Epithelial cell of esophagus (primary cell): ENCODE data around the gene MOB3B.
A peak's percentile ranks its signal among the peaks of the same experiment; 100 is the strongest.

Source experiments
- DNase-seq: peaks from one replicate; pipeline ENCODE4 v3.0.0; 2010; ENCODE audit warnings: low read depth
- H3K4me3 ChIP-seq: 2 replicates; pipeline ENCODE4 v1.5.1; 2011; ENCODE audit warnings: mild to moderate bottlenecking, low read length, control low read depth
- TF ChIP-seq, protein P1 (sequence below): IDR thresholded peaks from 2 replicates; pipeline ENCODE4 v1.5.1; 2011; ENCODE audit warnings: low read depth, mild to moderate bottlenecking, low read length, control low read depth, inconsistent platforms; ENCODE audit not compliant: insufficient read depth; ENCODE audit errors: missing control alignments

MOB3B gene

GRCh38 chr9:27528886-27529315, 713 bp downstream of the MOB3B start:
- TF ChIP-seq, protein P1, sequence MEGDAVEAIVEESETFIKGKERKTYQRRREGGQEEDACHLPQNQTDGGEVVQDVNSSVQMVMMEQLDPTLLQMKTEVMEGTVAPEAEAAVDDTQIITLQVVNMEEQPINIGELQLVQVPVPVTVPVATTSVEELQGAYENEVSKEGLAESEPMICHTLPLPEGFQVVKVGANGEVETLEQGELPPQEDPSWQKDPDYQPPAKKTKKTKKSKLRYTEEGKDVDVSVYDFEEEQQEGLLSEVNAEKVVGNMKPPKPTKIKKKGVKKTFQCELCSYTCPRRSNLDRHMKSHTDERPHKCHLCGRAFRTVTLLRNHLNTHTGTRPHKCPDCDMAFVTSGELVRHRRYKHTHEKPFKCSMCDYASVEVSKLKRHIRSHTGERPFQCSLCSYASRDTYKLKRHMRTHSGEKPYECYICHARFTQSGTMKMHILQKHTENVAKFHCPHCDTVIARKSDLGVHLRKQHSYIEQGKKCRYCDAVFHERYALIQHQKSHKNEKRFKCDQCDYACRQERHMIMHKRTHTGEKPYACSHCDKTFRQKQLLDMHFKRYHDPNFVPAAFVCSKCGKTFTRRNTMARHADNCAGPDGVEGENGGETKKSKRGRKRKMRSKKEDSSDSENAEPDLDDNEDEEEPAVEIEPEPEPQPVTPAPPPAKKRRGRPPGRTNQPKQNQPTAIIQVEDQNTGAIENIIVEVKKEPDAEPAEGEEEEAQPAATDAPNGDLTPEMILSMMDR, result peak; percentile 16
- peak; percentile 86 for DNase-seq
- H3K4me3 ChIP-seq, result peak overlapping the region; percentile 73

DNA sequence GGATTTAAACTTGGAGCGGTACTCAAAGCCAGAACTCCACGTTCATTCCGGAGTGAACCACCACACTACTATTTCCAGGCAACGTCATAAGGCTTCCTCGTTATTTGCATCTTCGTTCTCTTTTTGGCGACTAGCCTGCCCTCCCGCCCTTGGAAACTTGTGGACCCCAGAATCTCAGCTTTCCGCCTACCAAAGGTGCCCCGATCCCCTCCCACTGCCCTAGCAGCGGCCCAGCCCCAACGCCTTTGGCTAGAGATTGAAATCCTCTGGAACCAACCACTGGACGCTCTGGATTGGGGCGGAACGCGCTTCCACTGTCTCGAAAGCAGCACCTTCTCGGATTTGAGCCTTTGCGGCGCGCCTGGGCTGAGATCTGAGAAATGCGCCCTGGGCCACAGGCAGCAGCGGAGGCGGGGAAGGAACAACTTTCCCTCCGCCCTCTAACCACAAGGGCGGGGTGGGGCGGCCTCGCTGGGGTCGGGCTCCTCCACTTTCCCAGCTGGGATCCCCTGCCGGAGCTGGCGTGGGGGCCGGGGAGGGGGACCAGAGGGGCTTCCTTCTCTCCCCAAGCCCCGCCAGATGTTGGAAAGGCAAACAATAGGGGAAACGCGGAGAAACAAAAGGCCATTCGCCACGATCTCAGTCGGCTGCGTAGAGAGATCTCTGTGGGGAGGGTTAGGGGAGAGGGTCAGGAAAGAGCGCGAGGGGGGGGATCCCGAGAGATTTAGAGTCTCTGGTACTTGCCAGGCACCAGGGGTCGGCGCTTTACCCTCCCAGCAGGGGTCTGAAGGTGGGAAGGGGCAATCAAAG, 1.3 kb downstream of the MOB3B start:
- peak overlapping the region; percentile 73 for H3K4me3 ChIP-seq
- TF ChIP-seq, protein P1, result no peak
- DNase-seq, result peak; percentile 91

DNA sequence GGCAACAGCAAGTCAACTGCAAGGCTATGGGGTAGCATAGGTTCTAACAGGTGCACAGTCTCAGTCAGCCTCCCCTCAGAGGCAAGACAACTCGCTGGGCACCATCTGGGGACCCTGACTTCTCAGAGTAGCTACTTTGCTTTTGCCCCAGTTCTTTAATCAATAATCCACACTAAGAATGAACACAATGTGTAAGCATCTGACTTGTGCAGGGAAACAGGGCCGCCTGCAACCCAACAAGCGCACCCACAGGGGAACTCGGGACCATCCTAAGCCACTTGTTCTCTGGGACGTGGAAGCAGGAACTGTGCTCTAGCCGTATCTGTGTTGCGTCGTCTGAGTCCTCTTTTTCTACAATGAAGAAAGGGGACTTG, 1.9 kb downstream of the MOB3B start:
- H3K4me3 ChIP-seq, result peak overlapping the region; percentile 73
- DNase-seq, result no peak
- TF ChIP-seq, protein P1, result no peak

DNA sequence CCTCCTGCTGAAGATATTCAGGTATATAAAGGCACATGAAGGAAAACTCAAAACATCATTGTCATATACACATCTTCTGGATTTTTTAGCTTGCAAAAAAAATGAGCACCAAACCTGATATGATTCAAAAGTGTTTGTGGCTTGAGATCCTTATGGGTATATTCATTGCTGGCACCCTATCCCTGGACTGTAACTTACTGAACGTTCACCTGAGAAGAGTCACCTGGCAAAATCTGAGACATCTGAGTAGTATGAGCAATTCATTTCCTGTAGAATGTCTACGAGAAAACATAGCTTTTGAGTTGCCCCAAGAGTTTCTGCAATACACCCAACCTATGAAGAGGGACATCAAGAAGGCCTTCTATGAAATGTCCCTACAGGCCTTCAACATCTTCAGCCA, 5.4 kb downstream of the MOB3B start, which contains the start of gene IFNK:
Gene IFNK, plus strand, starts transcription at position 55 of the 400 bp plus-strand sequence. Its CDS starts 47 bp downstream, at position 102.
- H3K4me3 ChIP-seq, result no peak within 1 kb of the TSS
- TF ChIP-seq, protein P1, result no peak
- DNase-seq, result peak; percentile 62

GRCh38 chr9:27523141-27523540, 6.5 kb downstream of the MOB3B start:
- TF ChIP-seq, protein P1, result no peak
- DNase-seq, result no peak
- H3K4me3 ChIP-seq, result no peak overlapping the region

DNA sequence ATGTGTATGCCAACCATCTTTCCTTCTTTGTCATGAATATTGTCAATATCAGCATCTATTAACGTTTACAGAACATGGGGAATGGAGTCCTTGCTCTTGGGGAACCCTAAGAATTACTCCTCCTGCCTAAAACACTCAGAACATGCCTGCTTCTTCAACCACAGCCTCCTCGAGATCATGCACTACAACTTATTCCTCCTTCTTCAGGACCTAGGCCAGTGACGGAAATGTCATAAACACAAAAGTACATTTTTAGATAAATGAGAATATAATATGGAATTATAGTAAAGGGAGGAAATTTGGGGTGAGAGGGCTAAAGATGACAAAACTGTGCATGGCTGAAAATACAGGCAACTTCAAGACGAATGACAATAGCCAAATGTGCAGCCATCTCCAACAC, 8.6 kb downstream of the MOB3B start:
- TF ChIP-seq, protein P1, result no peak
- DNase-seq, result no peak
- no peak overlapping the region for H3K4me3 ChIP-seq
